A673 (cell line): ENCODE data around the gene ZNF446.
"Not testable (repeated sequence)": the region's sequence is repeated elsewhere in the genome, so short reads cannot be mapped to it uniquely, and the experiment has no call there.

ENCODE experiments used
- EZH2 ChIP-seq: fragments of 200-600 bp; sonication (generic); IDR thresholded peaks from 2 replicates; pipeline ENCODE4 v1.6.1; 2017; ENCODE audit warnings: borderline replicate concordance, low read depth, mild to moderate bottlenecking, mixed read lengths, antibody characterized with exemption, low read length; ENCODE audit not compliant: poor library complexity, severe bottlenecking
- TF ChIP-seq, protein P1 (sequence below): fragments of 300-800, 200-600 bp; sonication (generic); conservative IDR thresholded peaks from 2 replicates; pipeline ENCODE4 v1.5.1; 2017; ENCODE audit warnings: low read depth, mild to moderate bottlenecking, antibody characterized with exemption, low read length, moderate library complexity, mixed read lengths

DNA sequence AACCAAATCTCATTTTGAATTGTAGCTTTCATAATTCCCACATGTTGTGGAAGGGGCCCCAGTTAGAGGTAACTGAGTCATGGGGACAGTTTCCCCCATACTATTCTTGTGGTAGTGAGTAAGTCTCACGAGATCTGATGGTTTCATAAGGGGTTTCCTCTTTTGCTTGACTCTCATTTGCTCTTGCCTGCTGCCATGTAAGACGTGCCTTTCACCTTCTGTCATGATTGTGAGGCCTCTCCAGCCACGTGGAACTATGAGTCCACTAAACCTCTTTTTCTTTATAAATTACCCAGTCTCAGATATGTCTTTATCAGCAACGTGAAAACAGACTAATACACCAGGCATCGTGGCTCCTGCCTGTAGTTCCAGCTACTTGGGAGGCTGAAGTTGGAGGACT, 26.2 kb upstream of the ZNF446 start:
- TF ChIP-seq, protein P1, sequence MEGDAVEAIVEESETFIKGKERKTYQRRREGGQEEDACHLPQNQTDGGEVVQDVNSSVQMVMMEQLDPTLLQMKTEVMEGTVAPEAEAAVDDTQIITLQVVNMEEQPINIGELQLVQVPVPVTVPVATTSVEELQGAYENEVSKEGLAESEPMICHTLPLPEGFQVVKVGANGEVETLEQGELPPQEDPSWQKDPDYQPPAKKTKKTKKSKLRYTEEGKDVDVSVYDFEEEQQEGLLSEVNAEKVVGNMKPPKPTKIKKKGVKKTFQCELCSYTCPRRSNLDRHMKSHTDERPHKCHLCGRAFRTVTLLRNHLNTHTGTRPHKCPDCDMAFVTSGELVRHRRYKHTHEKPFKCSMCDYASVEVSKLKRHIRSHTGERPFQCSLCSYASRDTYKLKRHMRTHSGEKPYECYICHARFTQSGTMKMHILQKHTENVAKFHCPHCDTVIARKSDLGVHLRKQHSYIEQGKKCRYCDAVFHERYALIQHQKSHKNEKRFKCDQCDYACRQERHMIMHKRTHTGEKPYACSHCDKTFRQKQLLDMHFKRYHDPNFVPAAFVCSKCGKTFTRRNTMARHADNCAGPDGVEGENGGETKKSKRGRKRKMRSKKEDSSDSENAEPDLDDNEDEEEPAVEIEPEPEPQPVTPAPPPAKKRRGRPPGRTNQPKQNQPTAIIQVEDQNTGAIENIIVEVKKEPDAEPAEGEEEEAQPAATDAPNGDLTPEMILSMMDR: not testable (repeated sequence)
- not testable (repeated sequence) for TF ChIP-seq EZH2
